HepG2 (cell line): ENCODE data around the gene SMARCC1. TPM values are rescaled to one million over a fixed set of nuclear protein-coding genes. Genes with fewer than 3 reads are reported as not detected.

Experiments used
- GPN1 ChIP-seq: sonication (generic); formaldehyde crosslinking; IDR thresholded peaks from 2 replicates; pipeline ENCODE4 v1.5.1; 2020; ENCODE audit warnings: missing genetic modification reagents, borderline replicate concordance
- LBX2 ChIP-seq: sonication (generic); formaldehyde crosslinking; IDR thresholded peaks from 2 replicates; pipeline ENCODE4 v1.5.0; 2020; ENCODE audit warnings: missing genetic modification reagents, mild to moderate bottlenecking, borderline replicate concordance
- PTBP1 ChIP-seq: fragments of 200-400 bp; formaldehyde crosslinking; IDR thresholded peaks from 2 replicates; pipeline ENCODE4 v1.6.1; 2018; ENCODE audit warnings: low read length, low read depth; ENCODE audit not compliant: poor library complexity, severe bottlenecking
- REPIN1 ChIP-seq: sonication (generic); formaldehyde crosslinking; IDR thresholded peaks from 2 replicates; pipeline ENCODE4 v1.8.0; 2022; ENCODE audit warnings: missing genetic modification reagents, low read depth, mild to moderate bottlenecking, borderline replicate concordance
- TFE3 ChIP-seq: IDR thresholded peaks from 2 replicates; pipeline ENCODE4 v1.6.1; 2016
- TMF1 ChIP-seq: sonication (generic); formaldehyde crosslinking; IDR thresholded peaks from 2 replicates; pipeline ENCODE4 v1.8.1; 2022; ENCODE audit warnings: low read depth, missing genetic modification reagents
- ZBTB44 ChIP-seq: sonication (generic); formaldehyde crosslinking; IDR thresholded peaks from 2 replicates; pipeline ENCODE4 v1.4.0; 2020; ENCODE audit warnings: missing genetic modification reagents
- ZNF224 ChIP-seq: sonication (generic); formaldehyde crosslinking; IDR thresholded peaks from 2 replicates; pipeline ENCODE4 v1.5.0; 2020; ENCODE audit warnings: mild to moderate bottlenecking, missing genetic modification reagents
- ZNF251 ChIP-seq: sonication (generic); formaldehyde crosslinking; IDR thresholded peaks from 2 replicates; pipeline ENCODE4 v1.9.0; 2021; ENCODE audit warnings: mild to moderate bottlenecking, missing genetic modification reagents
- ZNF274 ChIP-seq: sonication (generic); formaldehyde crosslinking; IDR thresholded peaks from 2 replicates; pipeline ENCODE4 v1.5.1; 2020; ENCODE audit warnings: mild to moderate bottlenecking, missing genetic modification reagents
- ZNF331 ChIP-seq: sonication (generic); formaldehyde crosslinking; IDR thresholded peaks from 2 replicates; pipeline ENCODE4 v1.4.0; 2020; ENCODE audit warnings: missing genetic modification reagents
- ZNF788 ChIP-seq: sonication (generic); formaldehyde crosslinking; IDR thresholded peaks from 2 replicates; pipeline ENCODE4 v1.5.0; 2020; ENCODE audit warnings: mild to moderate bottlenecking, missing genetic modification reagents, borderline replicate concordance
- ZNF792 ChIP-seq: IDR thresholded peaks from 2 replicates; pipeline ENCODE4 v1.6.1; 2016
- polyA plus RNA-seq, 8 experiments: library from polyadenylated mRNA; depleted of rRNA in 3 of 8; stranded (reverse) in 7 of 8; unstranded in 1 of 8; fragments of >200 nt; fragmentation: Illumina TruSeq in 4 of 8; extraction: Trizol in 4 of 8; gene quantifications; 2 replicates each; pipeline versions ENCODE4 v1.2.1 to v1.2.3, GENCODE V29; 2011 to 2016; ENCODE audit warnings: low read depth in 4 of 8, missing spikeins in 1 of 8, mixed read lengths in 1 of 8; ENCODE audit not compliant: insufficient read depth in 1 of 8
- total RNA-seq, 5 experiments: library from RNA; depleted of rRNA; stranded (reverse); fragments of >200 nt; fragmentation: Illumina TruSeq; extraction: Trizol; gene quantifications; 2 replicates each; pipeline ENCODE4 v1.2.3, GENCODE V29; 2016; ENCODE audit warnings: low read depth in 1 of 5
- TF ChIP-seq, protein P1 (sequence below): sonication (generic); formaldehyde crosslinking; IDR thresholded peaks from 2 replicates; pipeline ENCODE4 v1.4.0; 2020; ENCODE audit warnings: missing genetic modification reagents, borderline replicate concordance
- TF ChIP-seq, protein P2 (sequence below): sonication (generic); formaldehyde crosslinking; IDR thresholded peaks from 2 replicates; pipeline ENCODE4 v1.8.0; 2022; ENCODE audit warnings: mild to moderate bottlenecking, missing genetic modification reagents; ENCODE audit not compliant: insufficient replicate concordance
- TF ChIP-seq, protein P3 (sequence below): sonication (generic); formaldehyde crosslinking; IDR thresholded peaks from 2 replicates; pipeline ENCODE4 v1.4.0; 2020; ENCODE audit warnings: missing genetic modification reagents

Gene SMARCC1
- total and polyA plus RNA-seq, 2 of the 13 experiments (the other 11 are each of a cell fraction or from before 2014, with no cell fraction given), result 47.9 to 58.4 TPM

- peak; percentile 62; the same call in 1 of the 2 replicates for TF ChIP-seq ZNF788 (CRISPR knock-in tag)
- TF ChIP-seq ZNF792, result no peak
- no peak for TF ChIP-seq ZBTB44 (CRISPR knock-in tag)
- TF ChIP-seq, protein P1, sequence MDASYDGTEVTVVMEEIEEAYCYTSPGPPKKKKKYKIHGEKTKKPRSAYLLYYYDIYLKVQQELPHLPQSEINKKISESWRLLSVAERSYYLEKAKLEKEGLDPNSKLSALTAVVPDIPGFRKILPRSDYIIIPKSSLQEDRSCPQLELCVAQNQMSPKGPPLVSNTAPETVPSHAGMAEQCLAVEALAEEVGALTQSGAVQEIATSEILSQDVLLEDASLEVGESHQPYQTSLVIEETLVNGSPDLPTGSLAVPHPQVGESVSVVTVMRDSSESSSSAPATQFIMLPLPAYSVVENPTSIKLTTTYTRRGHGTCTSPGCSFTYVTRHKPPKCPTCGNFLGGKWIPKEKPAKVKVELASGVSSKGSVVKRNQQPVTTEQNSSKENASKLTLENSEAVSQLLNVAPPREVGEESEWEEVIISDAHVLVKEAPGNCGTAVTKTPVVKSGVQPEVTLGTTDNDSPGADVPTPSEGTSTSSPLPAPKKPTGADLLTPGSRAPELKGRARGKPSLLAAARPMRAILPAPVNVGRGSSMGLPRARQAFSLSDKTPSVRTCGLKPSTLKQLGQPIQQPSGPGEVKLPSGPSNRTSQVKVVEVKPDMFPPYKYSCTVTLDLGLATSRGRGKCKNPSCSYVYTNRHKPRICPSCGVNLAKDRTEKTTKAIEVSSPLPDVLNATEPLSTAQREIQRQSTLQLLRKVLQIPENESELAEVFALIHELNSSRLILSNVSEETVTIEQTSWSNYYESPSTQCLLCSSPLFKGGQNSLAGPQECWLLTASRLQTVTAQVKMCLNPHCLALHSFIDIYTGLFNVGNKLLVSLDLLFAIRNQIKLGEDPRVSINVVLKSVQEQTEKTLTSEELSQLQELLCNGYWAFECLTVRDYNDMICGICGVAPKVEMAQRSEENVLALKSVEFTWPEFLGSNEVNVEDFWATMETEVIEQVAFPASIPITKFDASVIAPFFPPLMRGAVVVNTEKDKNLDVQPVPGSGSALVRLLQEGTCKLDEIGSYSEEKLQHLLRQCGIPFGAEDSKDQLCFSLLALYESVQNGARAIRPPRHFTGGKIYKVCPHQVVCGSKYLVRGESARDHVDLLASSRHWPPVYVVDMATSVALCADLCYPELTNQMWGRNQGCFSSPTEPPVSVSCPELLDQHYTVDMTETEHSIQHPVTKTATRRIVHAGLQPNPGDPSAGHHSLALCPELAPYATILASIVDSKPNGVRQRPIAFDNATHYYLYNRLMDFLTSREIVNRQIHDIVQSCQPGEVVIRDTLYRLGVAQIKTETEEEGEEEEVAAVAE (CRISPR knock-in tag), result no peak
- no peak for TF ChIP-seq TMF1 (CRISPR knock-in tag)
- TF ChIP-seq ZNF331 (CRISPR knock-in tag), result peak; percentile 82
- no peak for TF ChIP-seq ZNF251 (CRISPR knock-in tag)
- peak; percentile 76 for TF ChIP-seq ZNF274 (CRISPR knock-in tag)
- no peak for TF ChIP-seq PTBP1
- TF ChIP-seq, protein P2, sequence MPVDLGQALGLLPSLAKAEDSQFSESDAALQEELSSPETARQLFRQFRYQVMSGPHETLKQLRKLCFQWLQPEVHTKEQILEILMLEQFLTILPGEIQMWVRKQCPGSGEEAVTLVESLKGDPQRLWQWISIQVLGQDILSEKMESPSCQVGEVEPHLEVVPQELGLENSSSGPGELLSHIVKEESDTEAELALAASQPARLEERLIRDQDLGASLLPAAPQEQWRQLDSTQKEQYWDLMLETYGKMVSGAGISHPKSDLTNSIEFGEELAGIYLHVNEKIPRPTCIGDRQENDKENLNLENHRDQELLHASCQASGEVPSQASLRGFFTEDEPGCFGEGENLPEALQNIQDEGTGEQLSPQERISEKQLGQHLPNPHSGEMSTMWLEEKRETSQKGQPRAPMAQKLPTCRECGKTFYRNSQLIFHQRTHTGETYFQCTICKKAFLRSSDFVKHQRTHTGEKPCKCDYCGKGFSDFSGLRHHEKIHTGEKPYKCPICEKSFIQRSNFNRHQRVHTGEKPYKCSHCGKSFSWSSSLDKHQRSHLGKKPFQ, result peak; percentile 71
- TF ChIP-seq REPIN1 (CRISPR knock-in tag), result peak; percentile 67; the same call in 1 of the 2 replicates
- TF ChIP-seq TFE3, result no peak
- peak; percentile 65 for TF ChIP-seq ZNF224 (CRISPR knock-in tag)
- TF ChIP-seq, protein P3, sequence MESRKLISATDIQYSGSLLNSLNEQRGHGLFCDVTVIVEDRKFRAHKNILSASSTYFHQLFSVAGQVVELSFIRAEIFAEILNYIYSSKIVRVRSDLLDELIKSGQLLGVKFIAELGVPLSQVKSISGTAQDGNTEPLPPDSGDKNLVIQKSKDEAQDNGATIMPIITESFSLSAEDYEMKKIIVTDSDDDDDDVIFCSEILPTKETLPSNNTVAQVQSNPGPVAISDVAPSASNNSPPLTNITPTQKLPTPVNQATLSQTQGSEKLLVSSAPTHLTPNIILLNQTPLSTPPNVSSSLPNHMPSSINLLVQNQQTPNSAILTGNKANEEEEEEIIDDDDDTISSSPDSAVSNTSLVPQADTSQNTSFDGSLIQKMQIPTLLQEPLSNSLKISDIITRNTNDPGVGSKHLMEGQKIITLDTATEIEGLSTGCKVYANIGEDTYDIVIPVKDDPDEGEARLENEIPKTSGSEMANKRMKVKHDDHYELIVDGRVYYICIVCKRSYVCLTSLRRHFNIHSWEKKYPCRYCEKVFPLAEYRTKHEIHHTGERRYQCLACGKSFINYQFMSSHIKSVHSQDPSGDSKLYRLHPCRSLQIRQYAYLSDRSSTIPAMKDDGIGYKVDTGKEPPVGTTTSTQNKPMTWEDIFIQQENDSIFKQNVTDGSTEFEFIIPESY (CRISPR knock-in tag), result 0 out of 2 replicates have a peak, but pooled peaks have one; percentile 5
- TF ChIP-seq LBX2, result peak; percentile 35; the same call in 1 of the 2 replicates
- TF ChIP-seq GPN1 (CRISPR knock-in tag), result no peak
These were observed 43.1 kb upstream of the SMARCC1 start (continued) for GRCh38 chr3:47824541-47825473.
